PC-3 (cell line): Measurements from ENCODE around the gene ARHGAP12. TPM values are rescaled to one million over a fixed set of nuclear protein-coding genes. Genes with fewer than 3 reads are reported as not detected.

Source experiments
- ATAC-seq: fragments of 200-7000 bp; cut with Tn5 transposase; 2 replicates; pipeline ENCODE4 v1.9.1; 2020; ENCODE audit warnings: mild to moderate bottlenecking, moderate library complexity
- BruUV-seq: library from RNA; stranded (reverse); fragments of 400-500 nt; replicated peaks from 2 replicates; lab custom pipeline; 2021; lab: Mats Ljungman, UMichigan
- CTCF ChIA-PET: fragments of 300-600 bp; sonication (Branson Sonifier 250); formaldehyde crosslinking; loops from one replicate; lab custom pipeline; 2022; ENCODE audit warnings: antibody characterized with exemption; lab: Charles Lee
- POLR2A ChIA-PET: fragments of 300-600 bp; sonication (Branson Sonifier 250); formaldehyde crosslinking; loops from one replicate; lab custom pipeline; 2022; ENCODE audit warnings: antibody characterized with exemption; ENCODE audit not compliant: unreplicated experiment; lab: Charles Lee
- DNase-seq: peaks from one replicate; pipeline ENCODE4 v3.0.0-alpha.2; 2015
- H2AFZ ChIP-seq: fragments of 300-600 bp; sonication (generic); 2 replicates; pipeline ENCODE4 v1.6.0; 2016; ENCODE audit warnings: antibody characterized with exemption, low read length
- H3F3A ChIP-seq: fragments of 300-600 bp; sonication (generic); one replicate; pipeline ENCODE4 v1.6.0; 2017; ENCODE audit warnings: antibody characterized with exemption, low read length, control low read depth, mild to moderate bottlenecking; ENCODE audit not compliant: unreplicated experiment
- H3K27ac ChIP-seq: fragments of 300-600 bp; sonication (generic); 2 replicates; pipeline ENCODE4 v1.5.1; 2016; ENCODE audit warnings: mild to moderate bottlenecking, low read length
- H3K27me3 ChIP-seq: fragments of 300-600 bp; sonication (generic); 2 replicates; pipeline ENCODE4 v1.6.1; 2016; ENCODE audit warnings: low read length, mixed read lengths
- H3K36me3 ChIP-seq: fragments of 300-600 bp; sonication (generic); 2 replicates; pipeline ENCODE4 v1.6.1; 2016; ENCODE audit warnings: low read depth, mixed run types, low read length, mixed read lengths
- H3K4me1 ChIP-seq: fragments of 300-600 bp; sonication (generic); 2 replicates; pipeline ENCODE4 v1.5.1; 2016; ENCODE audit warnings: low read length; ENCODE audit not compliant: insufficient read depth
- H3K4me2 ChIP-seq: fragments of 300-600 bp; sonication (generic); 2 replicates; pipeline ENCODE4 v1.6.0; 2016; ENCODE audit warnings: low read length
- H3K4me3 ChIP-seq: fragments of 300-600 bp; sonication (generic); 2 replicates; pipeline ENCODE4 v1.5.1; 2016; ENCODE audit warnings: mild to moderate bottlenecking, low read length, mixed read lengths
- H3K79me2 ChIP-seq: fragments of 300-600 bp; sonication (generic); 2 replicates; pipeline ENCODE4 v1.6.1; 2017; ENCODE audit warnings: low read length, mixed read lengths
- H3K9ac ChIP-seq: fragments of 300-600 bp; sonication (generic); 2 replicates; pipeline ENCODE4 v1.6.0; 2016; ENCODE audit warnings: mild to moderate bottlenecking, low read length
- H3K9me2 ChIP-seq: fragments of 300-600 bp; sonication (generic); replicated peaks from 2 replicates; pipeline ENCODE4 v1.6.1; 2016; ENCODE audit warnings: mixed run types, low read length, mixed read lengths
- H3K9me3 ChIP-seq: fragments of 300-600 bp; sonication (generic); 2 replicates; pipeline ENCODE4 v1.6.1; 2016; ENCODE audit warnings: low read length, mixed read lengths
- H4K20me1 ChIP-seq: fragments of 300-600 bp; sonication (generic); 2 replicates; pipeline ENCODE4 v1.6.1; 2016; ENCODE audit warnings: low read length, mixed read lengths
- CTCF ChIP-seq: fragments of 300-600 bp; sonication (generic); conservative IDR thresholded peaks from 2 replicates; pipeline ENCODE4 v1.5.1; 2017; ENCODE audit warnings: antibody characterized with exemption, low read depth, mild to moderate bottlenecking, low read length
- EZH2 ChIP-seq: fragments of 300-600 bp; sonication (generic); IDR thresholded peaks from one replicate; pipeline ENCODE4 v1.6.1; 2017; ENCODE audit warnings: antibody characterized with exemption, mild to moderate bottlenecking, low read length; ENCODE audit not compliant: unreplicated experiment
- EZH2phosphoT487 ChIP-seq: fragments of 300-600 bp; sonication (generic); IDR thresholded peaks from 2 replicates; pipeline ENCODE4 v1.6.1; 2018; ENCODE audit warnings: mild to moderate bottlenecking, antibody characterized with exemption, low read length, borderline replicate concordance
- intact Hi-C: fragments of 100-400 bp; cut with micrococcal nuclease; formaldehyde crosslinking; loops from 2 replicates; pipeline ENCODE4 v1.9.0; 2023
- total RNA-seq: library from RNA; depleted of rRNA; stranded (reverse); fragments of >200 nt; gene quantifications from 2 replicates; pipeline ENCODE4 v1.2.3, GENCODE V29; 2014

ARHGAP12 gene
- total RNA-seq, 1 experiment from 2014 or later = 16.6 TPM

GRCh38 chr10:31820096-31820495 lies 108.5 kb downstream of the ARHGAP12 start:
- DNase-seq = no peak
- Histone ChIP-seq H3K27ac (no peak overlapping the region), H3K9me2 (no peaks in the 10 kb centered on the region), H3K4me2 (no peak overlapping the region), H3K79me2 (no peaks in the 10 kb centered on the region), H3K9ac (no peak overlapping the region), H2AFZ (no peak overlapping the region), H3F3A (no peaks in the 10 kb centered on the region), H3K36me3 (no peaks in the 10 kb centered on the region), H3K27me3 (no peaks in the 10 kb centered on the region), H3K4me1 (no peaks in the 10 kb centered on the region), H3K9me3 (no peaks in the 10 kb centered on the region), H3K4me3 (no peak overlapping the region), H4K20me1 (no peaks in the 10 kb centered on the region)
- no peak for TF ChIP-seq EZH2phosphoT487
- TF ChIP-seq EZH2 = no peak
- no peak for TF ChIP-seq CTCF
- intact Hi-C loops = no loop called here
- ChIA-PET CTCF (no interaction called here), POLR2A (no interaction called here)
- BruUV-seq = no TSS peak
- no peak for ATAC-seq

GRCh38 chr10:31819391-31819820 lies 109.2 kb downstream of the ARHGAP12 start:
- H3K9me3 ChIP-seq = no peaks in the 10 kb centered on the region
- TF ChIP-seq EZH2phosphoT487 = no peak
- TF ChIP-seq CTCF = no peak
- TF ChIP-seq EZH2 = no peak
- H3F3A ChIP-seq = no peaks in the 10 kb centered on the region
- no peaks in the 10 kb centered on the region for H3K4me1 ChIP-seq
- no peak overlapping the region for H3K4me2 ChIP-seq
- no peak overlapping the region for H3K9ac ChIP-seq
- POLR2A ChIA-PET = no interaction called here
- no peaks in the 10 kb centered on the region for H3K9me2 ChIP-seq
- intact Hi-C loops = no loop called here
- CTCF ChIA-PET = no interaction called here
- H3K27me3 ChIP-seq = no peaks in the 10 kb centered on the region
- no peaks in the 10 kb centered on the region for H3K36me3 ChIP-seq
- no peaks in the 10 kb centered on the region for H3K79me2 ChIP-seq
- H4K20me1 ChIP-seq = no peaks in the 10 kb centered on the region
- ATAC-seq (no peak), DNase-seq (no peak)
- H2AFZ ChIP-seq = no peak overlapping the region
- H3K4me3 ChIP-seq = no peak overlapping the region
- H3K27ac ChIP-seq = no peak overlapping the region
- BruUV-seq = no TSS peak

- Histone ChIP-seq H4K20me1 (no peaks in the 10 kb centered on the region), H2AFZ (no peak overlapping the region), H3K9ac (no peak overlapping the region), H3K9me3 (no peaks in the 10 kb centered on the region), H3K27me3 (no peaks in the 10 kb centered on the region), H3K79me2 (no peaks in the 10 kb centered on the region), H3K36me3 (no peaks in the 10 kb centered on the region), H3K4me3 (no peak overlapping the region), H3K4me2 (no peak overlapping the region), H3K9me2 (no peaks in the 10 kb centered on the region), H3F3A (no peaks in the 10 kb centered on the region), H3K4me1 (no peaks in the 10 kb centered on the region), H3K27ac (no peak overlapping the region)
- ChIA-PET POLR2A (no interaction called here), CTCF (no interaction called here)
- ATAC-seq (no peak), DNase-seq (no peak)
- TF ChIP-seq EZH2phosphoT487 (no peak), CTCF (no peak), EZH2 (no peak)
- no TSS peak for BruUV-seq
- intact Hi-C loops = no loop called here
Observed at GRCh38 chr10:31816318-31816717, 112.3 kb downstream of the ARHGAP12 start.
